GM19452 (cell line): Measurements from ENCODE around the gene CHD3.
"Not testable (repeated sequence)": the region's sequence is repeated elsewhere in the genome, so short reads cannot be mapped to it uniquely, and the experiment has no call there.

Experiments used
- ATAC-seq: cut with Tn5 transposase; IDR thresholded peaks from one replicate; pipeline ENCODE4 v1.9.1; 2021; ENCODE audit not compliant: unreplicated experiment

The CHD3 gene

GRCh38 chr17:7931709-7932482 is 43.3 kb downstream of the CHD3 start, which contains the start of the genes CNTROB and TRAPPC1:
Gene CNTROB (plus strand): TSS chr17:7932206. CDS start chr17:7933080, 874 bp downstream.
Gene TRAPPC1 (minus strand): TSS chr17:7931946. CDS start chr17:7931829, 117 bp downstream.
- peak; percentile 90 for ATAC-seq

DNA sequence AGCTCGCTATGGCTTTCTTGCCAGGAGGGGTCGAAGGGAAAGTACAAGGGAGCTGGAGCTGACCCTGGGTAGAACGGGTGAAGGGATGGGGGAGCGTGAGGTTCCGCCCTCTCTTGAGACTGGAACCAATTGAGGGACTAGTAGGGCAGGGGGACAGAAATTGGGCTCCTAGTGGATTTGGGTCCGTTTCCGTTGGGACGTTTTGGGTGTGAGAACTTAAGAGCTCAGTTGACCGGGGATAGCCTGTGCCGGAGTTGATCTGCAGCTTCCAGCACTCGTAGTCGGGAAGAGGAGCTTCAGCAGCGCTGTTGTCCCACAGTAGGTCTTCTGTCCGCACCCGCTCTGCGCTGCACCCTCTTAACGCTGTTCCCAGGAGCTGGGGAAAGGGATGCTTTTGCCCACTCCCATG is 43.9 kb downstream of the CHD3 start:
- ATAC-seq = no peak

- ATAC-seq = no peak
These were observed 44.4 kb downstream of the CHD3 start for GRCh38 chr17:7932949-7933348.

DNA sequence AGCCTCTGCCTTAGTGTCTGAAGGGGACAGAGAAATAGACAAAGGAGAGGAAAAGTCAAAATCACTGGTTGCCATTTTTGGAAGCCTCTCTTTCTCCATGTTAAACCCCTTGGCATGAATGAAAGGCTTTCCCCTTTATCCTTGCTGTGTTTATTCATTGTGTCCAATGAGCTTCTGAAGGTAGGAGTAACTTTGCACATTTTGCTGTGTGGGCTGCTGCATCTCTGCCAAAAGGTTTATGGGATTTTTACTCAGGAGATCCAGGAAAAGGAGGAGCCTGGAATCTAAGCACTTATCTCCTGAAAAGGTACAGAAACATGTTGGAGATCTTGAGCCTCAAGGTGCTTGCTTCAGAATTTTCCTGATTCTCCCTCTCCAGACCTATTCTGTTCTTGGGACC is 47.3 kb downstream of the CHD3 start:
- ATAC-seq = no peak

DNA sequence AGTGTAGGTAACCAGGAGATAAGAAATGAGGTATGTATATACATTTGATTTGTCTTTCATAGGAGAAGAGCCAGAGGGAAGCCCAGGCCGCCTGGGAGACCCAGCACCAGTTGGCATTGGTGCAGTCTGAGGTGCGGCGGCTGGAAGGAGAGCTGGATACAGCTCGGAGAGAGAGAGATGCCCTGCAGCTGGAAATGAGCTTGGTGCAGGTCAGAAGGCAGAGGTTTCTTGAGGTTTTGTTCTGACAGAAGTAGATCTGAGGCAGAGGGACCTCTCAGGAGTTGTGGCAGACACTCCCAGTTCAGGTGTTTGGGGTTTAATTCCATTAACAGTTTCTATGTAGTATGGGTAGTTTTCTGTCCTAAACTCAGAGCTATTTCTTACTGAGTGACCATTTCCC is 51.4 kb downstream of the CHD3 start:
- no peak for ATAC-seq

- no peak for ATAC-seq
These were observed 52.2 kb downstream of the CHD3 start for GRCh38 chr17:7940743-7941142.

- no peak for ATAC-seq
These were observed 54.7 kb downstream of the CHD3 start for GRCh38 chr17:7943291-7943690.

DNA sequence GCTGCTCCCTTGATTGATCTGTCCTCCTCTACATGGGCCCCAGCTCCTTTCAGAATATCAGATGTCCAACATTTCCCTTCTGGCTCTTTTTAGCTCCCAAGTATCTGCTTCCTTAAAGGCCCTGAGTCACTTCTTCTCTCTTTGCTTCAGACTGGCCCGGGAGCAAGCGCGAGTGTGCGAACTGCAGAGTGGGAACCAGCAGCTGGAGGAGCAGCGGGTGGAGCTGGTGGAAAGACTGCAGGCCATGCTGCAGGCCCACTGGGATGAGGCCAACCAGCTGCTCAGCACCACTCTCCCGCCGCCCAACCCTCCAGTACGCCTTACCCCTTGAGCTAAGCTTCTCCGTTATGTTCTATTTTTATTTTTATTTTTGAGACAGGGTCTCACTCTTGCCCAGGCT is 55.7 kb downstream of the CHD3 start:
- ATAC-seq = no peak

GRCh38 chr17:7945651-7946050 is 57.1 kb downstream of the CHD3 start:
- no peak for ATAC-seq

DNA sequence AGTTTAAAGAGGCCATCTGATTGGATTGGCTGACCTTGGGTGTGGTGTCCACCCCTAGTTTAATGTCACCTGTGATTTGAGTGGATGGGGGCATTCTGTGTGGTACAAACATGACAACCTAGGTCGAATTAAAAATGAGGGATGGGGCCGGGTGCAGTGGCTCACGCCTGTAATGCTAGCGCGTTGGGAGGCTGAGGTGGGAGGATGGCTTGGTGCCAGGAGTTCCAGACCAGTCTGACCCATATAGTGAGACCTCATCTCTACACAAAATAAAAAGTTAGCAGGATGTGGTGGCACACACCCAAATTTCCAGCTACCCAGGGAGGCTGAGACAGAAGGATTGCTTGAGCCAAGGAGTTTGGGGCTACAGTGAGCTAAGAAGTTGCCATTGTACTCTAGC is 57.9 kb downstream of the CHD3 start:
- ATAC-seq = no peak

DNA sequence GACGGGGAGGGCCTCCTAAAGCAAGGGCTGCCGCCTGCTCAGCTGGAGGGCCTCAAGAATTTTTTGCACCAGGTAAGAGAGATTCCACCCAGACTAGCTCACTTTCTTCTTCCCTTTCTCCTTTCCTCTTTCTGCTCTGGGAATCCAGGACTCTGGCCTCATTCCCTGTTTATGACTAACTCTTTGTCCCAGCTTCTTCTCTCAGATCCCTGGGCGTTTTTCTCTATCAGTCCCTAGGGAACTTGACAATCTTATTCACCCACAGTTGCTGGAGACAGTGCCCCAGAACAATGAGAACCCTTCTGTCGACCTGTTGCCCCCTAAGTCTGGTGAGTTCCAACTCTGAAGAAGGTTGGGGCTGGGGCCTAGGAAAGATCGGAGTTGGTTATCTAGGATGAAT is 59.1 kb downstream of the CHD3 start:
- no peak for ATAC-seq

DNA sequence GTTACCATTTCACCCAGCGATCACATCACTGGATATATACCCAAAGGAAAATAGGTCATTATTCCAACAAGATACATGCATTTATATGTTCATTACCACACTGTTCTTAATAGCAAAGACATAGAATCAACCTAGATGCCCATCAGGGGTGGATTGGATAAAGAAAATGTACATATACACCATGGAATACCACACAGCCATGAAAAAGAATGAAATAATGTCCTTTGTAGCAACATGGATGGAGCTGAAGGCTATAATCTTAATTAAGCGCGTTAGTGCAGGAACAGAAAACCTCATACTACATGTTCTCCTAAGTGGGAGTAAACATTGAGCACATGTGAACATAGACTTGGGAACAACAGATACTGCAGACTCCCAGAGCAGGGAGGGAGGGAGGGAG is 62.0 kb downstream of the CHD3 start:
- ATAC-seq = no peak

DNA sequence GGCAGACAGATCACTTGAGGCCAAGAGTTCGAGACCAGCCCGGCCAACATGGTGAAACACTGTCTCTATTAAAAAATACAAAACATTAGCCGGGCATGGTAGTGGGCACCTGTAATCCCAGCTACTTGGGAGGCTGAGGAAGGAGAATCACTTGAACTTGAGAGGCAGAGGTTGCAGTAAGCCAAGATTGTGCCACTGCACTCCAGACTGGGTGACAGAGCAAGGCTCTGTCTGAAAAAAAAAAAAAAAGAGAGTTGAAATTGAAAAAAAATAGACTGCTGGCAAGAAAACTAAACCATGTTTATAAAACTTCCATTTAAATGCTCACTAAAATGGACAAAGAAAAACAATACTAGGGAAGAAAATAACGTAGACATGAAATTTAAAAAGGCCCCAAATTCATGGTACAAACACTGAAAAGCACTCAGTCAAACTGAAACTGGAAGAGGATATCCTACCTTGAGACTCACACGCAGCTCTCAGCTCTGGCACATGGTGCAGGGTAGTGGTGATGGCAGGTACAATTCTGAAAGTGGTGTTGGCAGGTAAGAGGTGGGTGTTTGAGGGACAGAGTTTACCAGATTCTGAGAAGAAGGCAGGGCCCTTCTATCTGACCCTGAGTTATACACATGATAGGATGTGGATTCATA is 62.7 kb downstream of the CHD3 start:
- ATAC-seq = peak; percentile 72

DNA sequence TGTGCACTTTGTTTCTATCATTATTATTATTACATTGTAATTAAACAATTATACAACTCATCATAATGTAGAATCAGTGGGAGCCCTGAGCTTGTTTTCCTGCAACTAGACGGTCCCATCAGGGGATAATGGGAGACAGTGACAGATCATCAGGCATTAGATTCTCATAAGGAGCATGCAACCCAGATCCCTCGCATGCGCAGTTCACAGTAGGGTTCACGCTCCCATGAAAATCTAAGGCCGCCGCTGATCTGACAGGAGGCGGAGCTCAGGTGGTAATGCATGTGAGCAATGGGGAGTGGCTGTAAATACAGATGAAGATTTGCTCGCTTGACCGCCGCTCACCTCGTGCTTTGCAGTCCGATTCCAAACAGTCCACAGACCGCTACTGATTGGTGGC is 64.7 kb downstream of the CHD3 start:
- ATAC-seq = not testable (repeated sequence)

- no peak for ATAC-seq
These were observed 67.0 kb downstream of the CHD3 start for GRCh38 chr17:7955414-7956227.

DNA sequence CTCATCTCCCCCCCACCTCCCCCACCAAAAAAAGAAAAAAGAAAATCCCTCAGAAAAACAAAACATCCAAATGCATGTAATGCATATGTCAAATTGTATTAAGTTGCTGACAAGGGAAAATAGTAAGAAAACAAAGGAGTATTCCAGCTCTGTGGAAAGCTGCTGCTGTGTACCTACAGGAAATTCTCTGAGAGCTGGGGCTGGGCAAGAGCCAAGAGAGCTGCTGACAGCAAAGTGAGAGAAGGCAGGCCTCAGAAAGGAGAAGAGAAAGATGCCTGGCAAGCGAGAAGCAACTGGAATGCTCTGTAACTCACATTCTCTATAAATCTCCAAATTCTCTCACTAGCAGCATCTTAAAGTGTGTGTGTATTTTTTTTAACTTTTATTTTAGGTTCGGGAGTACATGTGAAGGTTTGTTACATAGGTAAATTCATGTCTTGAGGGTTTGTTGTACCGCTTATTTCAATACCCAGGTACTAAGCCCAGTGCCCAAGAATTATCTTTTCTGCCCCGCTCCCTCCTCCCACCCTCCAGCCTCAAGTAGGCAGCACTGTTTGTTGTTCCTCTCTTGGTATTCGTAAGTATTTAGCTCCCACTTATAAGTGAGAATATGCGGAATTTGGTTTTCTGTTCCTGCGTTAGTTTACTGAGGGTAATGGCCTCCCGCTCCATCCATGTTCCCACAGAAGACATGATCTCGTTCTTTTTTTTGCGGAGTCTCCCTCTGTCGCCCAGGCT is 67.8 kb downstream of the CHD3 start:
- no peak for ATAC-seq

DNA sequence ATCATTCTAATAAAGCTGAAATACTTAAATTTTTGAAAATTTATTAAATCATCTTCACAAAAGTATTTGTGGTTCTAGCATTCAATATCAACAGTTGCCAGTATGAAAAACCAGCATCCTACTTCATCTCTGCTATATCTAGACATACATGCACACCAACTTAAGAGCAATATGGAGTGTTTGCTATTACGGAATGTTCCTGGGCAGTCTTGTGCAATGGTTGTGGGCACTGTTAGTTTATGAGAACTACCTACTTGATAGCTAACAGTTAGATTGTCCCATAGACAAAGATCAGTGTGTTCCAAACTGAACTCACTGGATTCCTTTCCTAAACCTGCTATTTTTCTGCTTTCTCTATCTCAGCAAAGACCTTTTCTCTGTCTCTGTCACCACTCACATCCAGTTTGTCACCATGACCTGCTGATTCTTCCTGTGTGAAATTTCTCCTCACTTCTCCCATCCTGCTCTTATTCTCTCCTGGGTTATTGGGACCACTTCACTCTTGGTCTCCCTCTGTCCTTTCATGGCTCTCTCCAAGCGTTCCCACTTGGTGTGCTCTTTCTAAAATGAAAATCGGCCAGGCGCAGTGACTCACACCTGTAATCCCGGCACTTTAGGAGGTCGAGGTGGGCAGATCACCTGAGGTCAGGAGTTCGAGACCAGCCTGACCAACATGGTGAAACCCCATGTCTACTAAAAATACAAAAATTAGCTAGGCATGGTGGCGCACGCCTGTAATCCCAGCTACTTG is 71.1 kb downstream of the CHD3 start:
- ATAC-seq = no peak

DNA sequence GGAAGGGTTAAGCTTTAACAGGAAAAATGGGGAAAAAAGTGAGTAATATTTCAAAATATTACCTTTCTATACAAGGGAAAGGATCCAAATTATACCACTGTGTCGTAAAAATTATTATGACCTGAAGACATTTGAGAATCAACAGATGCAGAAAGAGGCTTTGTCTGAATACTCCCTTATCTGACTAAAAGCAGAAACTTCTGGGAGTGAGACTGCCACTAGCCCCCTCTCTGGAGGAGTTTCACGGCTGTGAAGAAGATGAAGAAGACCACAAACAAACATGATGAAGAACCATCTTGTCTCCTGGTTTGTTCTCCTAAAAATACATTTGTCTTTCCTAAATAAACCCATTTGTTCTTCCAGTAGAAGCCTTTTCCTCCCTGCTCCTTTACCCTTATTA is 72.8 kb downstream of the CHD3 start:
- no peak for ATAC-seq
